Naive B cell (primary cell): ENCODE results near the gene PSMD12. TPM values are rescaled to one million over a fixed set of nuclear protein-coding genes. Genes with fewer than 3 reads are reported as not detected.
"Not testable (repeated sequence)": the region's sequence is repeated elsewhere in the genome, so short reads cannot be mapped to it uniquely, and the experiment has no call there.

ENCODE experiments used
- ATAC-seq, 2 donors: fragments of 150-1000 bp; cut with Tn5 transposase; 2 replicates each; pipeline ENCODE4 v1.10.0; 2021; ENCODE audit warnings: low read depth in 2 of 2, mild to moderate bottlenecking in 2 of 2, moderate library complexity in 2 of 2
- DNase-seq: peaks from one replicate; pipeline ENCODE4 v3.0.0; 2022
- H3K27ac Mint-ChIP-seq, 6 donors: one replicate each; pipeline ENCODE4 v1.8.0; 2020 to 2022; ENCODE audit warnings: mild to moderate bottlenecking in 6 of 6, mixed read lengths in 6 of 6, moderate library complexity in 5 of 6, inconsistent platforms in 2 of 6
- H3K27me3 Mint-ChIP-seq, 3 donors: one replicate each; pipeline ENCODE4 v1.8.0; 2021 to 2022; ENCODE audit warnings: mixed read lengths in 3 of 3, mild to moderate bottlenecking in 1 of 3
- H3K36me3 Mint-ChIP-seq, 2 donors: one replicate each; pipeline ENCODE4 v1.8.0; 2020 to 2022; ENCODE audit warnings: mixed read lengths in 2 of 2, inconsistent platforms in 1 of 2, mild to moderate bottlenecking in 1 of 2
- H3K4me1 Mint-ChIP-seq, 3 donors: one replicate each; pipeline ENCODE4 v1.8.0; 2020 to 2022; ENCODE audit warnings: mixed read lengths in 3 of 3, inconsistent platforms in 1 of 3, mild to moderate bottlenecking in 1 of 3, moderate library complexity in 1 of 3
- H3K4me3 Mint-ChIP-seq, 8 donors: one replicate each; pipeline ENCODE4 v1.8.0; 2020 to 2022; ENCODE audit warnings: mild to moderate bottlenecking in 8 of 8, mixed read lengths in 8 of 8, moderate library complexity in 8 of 8, inconsistent platforms in 2 of 8
- H3K9me3 Mint-ChIP-seq, 7 donors: one replicate each; pipeline ENCODE4 v1.8.0; 2020 to 2022; ENCODE audit warnings: mixed read lengths in 7 of 7, mild to moderate bottlenecking in 5 of 7, inconsistent platforms in 2 of 7, moderate library complexity in 1 of 7
- polyA plus RNA-seq, 6 donors: library from polyadenylated mRNA; unstranded; fragments of 300-500 nt; fragmentation: Illumina TruSeq; gene quantifications; one replicate each; pipeline ENCODE4 v1.2.3, GENCODE V29; 2021; ENCODE audit warnings: low read depth in 6 of 6

Gene PSMD12
- polyA plus RNA-seq, 6 donors from 2014 or later = 24.3 to 31.0 (median 26.4) TPM

GRCh38 chr17:67305446-67306235 is 60.7 kb downstream of the PSMD12 start:
- not testable (repeated sequence) for H3K27me3 Mint-ChIP-seq, H3K4me3 Mint-ChIP-seq, H3K9me3 Mint-ChIP-seq, DNase-seq, ATAC-seq, H3K36me3 Mint-ChIP-seq
- Mint-ChIP-seq H3K27ac (peak overlapping the region in 1 of 6 donors; percentile 68), H3K4me1 (peaks cover 0 to 10% (median 5%) of the 10 kb centered on the region in 3 donors)

- no peaks in the 10 kb centered on the region for H3K36me3 Mint-ChIP-seq
- peaks cover 0 to 11% (median 0%) of the 10 kb centered on the region in 3 donors for H3K27me3 Mint-ChIP-seq
- peaks cover 0 to 2% (median 0%) of the 10 kb centered on the region in 7 donors for H3K9me3 Mint-ChIP-seq
- H3K27ac Mint-ChIP-seq = no peak overlapping the region
- no peak overlapping the region for H3K4me3 Mint-ChIP-seq
- ATAC-seq = no peak
- no peak for DNase-seq
- H3K4me1 Mint-ChIP-seq = peaks cover 6 to 9% (median 7%) of the 10 kb centered on the region in 3 donors
Observed at GRCh38 chr17:67297454-67297960, 68.9 kb downstream of the PSMD12 start.

GRCh38 chr17:67294451-67295199 is 71.8 kb downstream of the PSMD12 start:
- H3K36me3 Mint-ChIP-seq = no peaks in the 10 kb centered on the region
- H3K9me3 Mint-ChIP-seq = peaks cover 0 to 2% (median 0%) of the 10 kb centered on the region in 7 donors
- DNase-seq = no peak
- peaks cover 0 to 11% (median 0%) of the 10 kb centered on the region in 3 donors for H3K27me3 Mint-ChIP-seq
- H3K4me3 Mint-ChIP-seq = no peak overlapping the region
- ATAC-seq = no peak
- H3K4me1 Mint-ChIP-seq = peaks cover 6 to 10% (median 9%) of the 10 kb centered on the region in 3 donors
- no peak overlapping the region for H3K27ac Mint-ChIP-seq

GRCh38 chr17:67293251-67294203 is 72.8 kb downstream of the PSMD12 start:
- peaks cover 0 to 11% (median 0%) of the 10 kb centered on the region in 3 donors for H3K27me3 Mint-ChIP-seq
- H3K9me3 Mint-ChIP-seq = peaks cover 0 to 2% (median 0%) of the 10 kb centered on the region in 7 donors
- H3K4me3 Mint-ChIP-seq = peak overlapping the region in 6 of 8 donors; percentile 0 to 67 (median 56)
- H3K4me1 Mint-ChIP-seq = peaks cover 6 to 17% (median 15%) of the 10 kb centered on the region in 3 donors
- H3K36me3 Mint-ChIP-seq = no peaks in the 10 kb centered on the region
- peak overlapping the region in 2 of 6 donors; percentile 34 to 88 for H3K27ac Mint-ChIP-seq
- DNase-seq = peak; percentile 30
- peak; percentile 91 to 96 for ATAC-seq

GRCh38 chr17:67290711-67291291 is 75.6 kb downstream of the PSMD12 start:
- Mint-ChIP-seq H3K27ac (no peak overlapping the region), H3K4me1 (peaks cover 6 to 17% (median 15%) of the 10 kb centered on the region in 3 donors), H3K4me3 (peak overlapping the region in 1 of 8 donors; percentile 42), H3K36me3 (no peaks in the 10 kb centered on the region), H3K27me3 (peaks cover 0 to 7% (median 0%) of the 10 kb centered on the region in 3 donors), H3K9me3 (peaks cover 0 to 2% (median 0%) of the 10 kb centered on the region in 7 donors)
- no peak for ATAC-seq
- no peak for DNase-seq

GRCh38 chr17:67290244-67290643 is 76.1 kb downstream of the PSMD12 start:
- DNase-seq (no peak), ATAC-seq (no peak)
- Mint-ChIP-seq H3K4me3 (no peak overlapping the region), H3K27me3 (peaks cover 0 to 7% (median 0%) of the 10 kb centered on the region in 3 donors), H3K4me1 (peaks cover 6 to 17% (median 15%) of the 10 kb centered on the region in 3 donors), H3K9me3 (no peaks in the 10 kb centered on the region), H3K27ac (no peak overlapping the region), H3K36me3 (no peaks in the 10 kb centered on the region)

- H3K9me3 Mint-ChIP-seq = no peaks in the 10 kb centered on the region
- H3K27ac Mint-ChIP-seq = peak overlapping the region in 1 of 6 donors; percentile 21
- no peak for ATAC-seq
Observed at GRCh38 chr17:67289181-67289876, 77.0 kb downstream of the PSMD12 start.

More at GRCh38 chr17:67289181-67289876, 77.0 kb downstream of the PSMD12 start:
- DNase-seq = no peak
- Mint-ChIP-seq H3K4me1 (peaks cover 6 to 17% (median 15%) of the 10 kb centered on the region in 3 donors), H3K4me3 (peak overlapping the region in 1 of 8 donors; percentile 10), H3K27me3 (peaks cover 0 to 7% (median 0%) of the 10 kb centered on the region in 3 donors), H3K36me3 (no peaks in the 10 kb centered on the region)

Other genes with a start within 250 kb of the PSMD12 start
- 10 to 100 TPM; 34.5 to 94.7 (median 75.5) TPM for gene HELZ, start 121.4 kb downstream of the PSMD12 start, polyA plus RNA-seq
- 10 to 100 TPM in 4 of 6 donors, 1 to 10 TPM in 2; 7.2 to 14.5 (median 12.3) TPM for gene PITPNC1, start 10.7 kb upstream of the PSMD12 start, polyA plus RNA-seq